ENCODE measurements around the gene RYR2. TPM values are rescaled to one million over a fixed set of nuclear protein-coding genes. Genes with fewer than 3 reads are reported as not detected.
A peak's percentile ranks its signal among the peaks of the same experiment; 100 is the strongest.
"Not testable (repeated sequence)": the region's sequence is repeated elsewhere in the genome, so short reads cannot be mapped to it uniquely, and the experiment has no call there.

RYR2 gene
- total and polyA plus RNA-seq, 2 experiments from 2014 or later, result not detected

DNA sequence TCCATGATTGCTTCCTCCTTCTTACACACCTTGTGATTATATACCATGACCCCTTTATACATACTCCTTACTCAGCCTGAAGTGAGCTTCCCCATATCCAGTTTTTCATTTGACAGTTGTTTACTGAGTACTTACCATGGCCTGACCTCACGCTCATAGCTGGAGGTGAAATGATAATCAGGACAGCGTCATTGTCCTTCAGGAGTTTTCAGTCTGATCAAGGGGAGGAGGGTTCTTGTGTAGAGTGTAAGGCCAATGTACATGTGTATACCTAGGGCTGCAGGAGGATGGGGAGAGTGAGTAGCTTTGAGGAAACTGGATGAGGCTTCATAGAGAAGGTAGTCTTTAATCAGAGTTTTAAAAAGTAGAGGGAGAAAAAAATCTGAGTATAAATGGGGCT lies 325.8 kb downstream of the RYR2 start:
- no peak for TF ChIP-seq EZH2 (IDR thresholded peaks at IDR 0.05; ENCODE audit: insufficient read depth, poor library complexity, severe bottlenecking)
- TF ChIP-seq EZH2phosphoT487 (IDR thresholded peaks at IDR 0.05; ENCODE audit: insufficient read depth, low read depth), result no peak
- in situ Hi-C loops (cut with MboI), result no loop called here
- H3F3A ChIP-seq (ENCODE audit: insufficient read depth), result no peaks in the 10 kb centered on the region
- no peak overlapping the region for H2AFZ ChIP-seq
- no peaks in the 10 kb centered on the region for H3K27me3 ChIP-seq (replicated peaks; ENCODE audit: insufficient read depth)
- H4K20me1 ChIP-seq (ENCODE audit: insufficient read depth), result no peaks in the 10 kb centered on the region
- H3K4me3 ChIP-seq, result no peak overlapping the region
- 31 to 38% methylated on average over 2 of the region's 2 CpGs for WGBS, 2 experiments (ENCODE audit: low coverage in 1 of 2, low lambda C conversion rate in 2 of 2, missing lambda C conversion rate in 2 of 2)
- no peak overlapping the region for H3K9ac ChIP-seq
- H3K36me3 ChIP-seq (ENCODE audit: low read depth), result no peaks in the 10 kb centered on the region
- no peak overlapping the region for H3K4me2 ChIP-seq (ENCODE audit: unreplicated experiment)
- no peaks in the 10 kb centered on the region for H3K9me3 ChIP-seq (ENCODE audit: low read depth)
- H3K4me1 ChIP-seq (ENCODE audit: insufficient read depth), result no peaks in the 10 kb centered on the region
- no peaks in the 10 kb centered on the region for H3K79me2 ChIP-seq (ENCODE audit: insufficient read depth)
- H3K27ac ChIP-seq, result no peak overlapping the region
- no peak for DNase-seq
- H3K9me2 ChIP-seq (ENCODE audit: insufficient read depth), result no peaks in the 10 kb centered on the region

DNA sequence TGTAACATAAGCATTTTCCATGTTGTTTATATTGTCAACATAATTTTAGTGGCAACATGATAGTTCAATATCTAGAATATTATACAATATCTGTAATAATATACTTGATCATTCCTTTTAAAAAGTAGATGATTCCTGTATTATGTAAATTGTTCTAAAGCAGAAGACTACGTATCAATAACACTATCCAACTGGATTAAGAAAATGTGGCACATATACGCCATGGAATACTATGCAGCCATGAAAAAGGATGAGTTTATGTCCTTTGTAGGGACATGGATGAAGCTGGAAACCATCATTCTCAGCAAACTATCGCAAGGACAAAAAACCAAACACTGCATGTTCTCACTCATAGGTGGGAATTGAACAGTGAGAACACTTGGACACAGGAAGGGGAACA lies 329.5 kb downstream of the RYR2 start:
- H3K9me3 ChIP-seq (ENCODE audit: low read depth); in situ Hi-C loops (cut with MboI); H3K4me2 ChIP-seq (ENCODE audit: unreplicated experiment); H3K79me2 ChIP-seq (ENCODE audit: insufficient read depth); H3K27me3 ChIP-seq (replicated peaks; ENCODE audit: insufficient read depth); H3F3A ChIP-seq (ENCODE audit: insufficient read depth); DNase-seq; H3K9me2 ChIP-seq (ENCODE audit: insufficient read depth); H3K4me1 ChIP-seq (ENCODE audit: insufficient read depth); H3K4me3 ChIP-seq; H3K27ac ChIP-seq; H4K20me1 ChIP-seq (ENCODE audit: insufficient read depth); H3K9ac ChIP-seq; H2AFZ ChIP-seq; H3K36me3 ChIP-seq (ENCODE audit: low read depth): not testable (repeated sequence)
- 27 to 30% methylated on average over 3 of the region's 3 CpGs for WGBS, 2 experiments (ENCODE audit: low coverage in 1 of 2, low lambda C conversion rate in 2 of 2, missing lambda C conversion rate in 2 of 2)

- H3K27me3 ChIP-seq (replicated peaks; ENCODE audit: insufficient read depth), result no peaks in the 10 kb centered on the region
- H3K79me2 ChIP-seq (ENCODE audit: insufficient read depth), result no peaks in the 10 kb centered on the region
- H3K9me3 ChIP-seq (ENCODE audit: low read depth), result no peaks in the 10 kb centered on the region
- peak overlapping the region; percentile 74 for H2AFZ ChIP-seq
- no peak for TF ChIP-seq EZH2 (IDR thresholded peaks at IDR 0.05; ENCODE audit: insufficient read depth, poor library complexity, severe bottlenecking)
- no peak for TF ChIP-seq EZH2phosphoT487 (IDR thresholded peaks at IDR 0.05; ENCODE audit: insufficient read depth, low read depth)
- H3K4me2 ChIP-seq (ENCODE audit: unreplicated experiment), result peak overlapping the region; percentile 58
- in situ Hi-C loops (cut with MboI), result loop anchor here (10.0 to 25.0 kb wide), 2 partner anchors 629 to 746 kb away; no protein-coding TSS in a partner anchor
- H3F3A ChIP-seq (ENCODE audit: insufficient read depth), result no peaks in the 10 kb centered on the region
- H3K36me3 ChIP-seq (ENCODE audit: low read depth), result no peaks in the 10 kb centered on the region
- H3K4me1 ChIP-seq (ENCODE audit: insufficient read depth), result no peaks in the 10 kb centered on the region; the same call in 1 of the 2 replicates
- no peaks in the 10 kb centered on the region for H4K20me1 ChIP-seq (ENCODE audit: insufficient read depth)
- no peaks in the 10 kb centered on the region for H3K9me2 ChIP-seq (ENCODE audit: insufficient read depth)
- 12 to 14% methylated on average over 3 of the region's 3 CpGs for WGBS, 2 experiments (ENCODE audit: low coverage in 1 of 2, low lambda C conversion rate in 2 of 2, missing lambda C conversion rate in 2 of 2)
- no peak overlapping the region for H3K27ac ChIP-seq
- DNase-seq, result peak; percentile 42
- peak overlapping the region; percentile 7; the same call in 1 of the 2 replicates for H3K4me3 ChIP-seq
- H3K9ac ChIP-seq, result no peak overlapping the region
Observed at GRCh38 chr1:237383791-237384190, 341.8 kb downstream of the RYR2 start.

GRCh38 chr1:237384213-237384612 lies 342.2 kb downstream of the RYR2 start:
- no peaks in the 10 kb centered on the region for H3K9me2 ChIP-seq (ENCODE audit: insufficient read depth)
- no peak for DNase-seq
- H3K27ac ChIP-seq, result no peak overlapping the region
- no peaks in the 10 kb centered on the region for H3K9me3 ChIP-seq (ENCODE audit: low read depth)
- H3F3A ChIP-seq (ENCODE audit: insufficient read depth), result no peaks in the 10 kb centered on the region
- H3K79me2 ChIP-seq (ENCODE audit: insufficient read depth), result no peaks in the 10 kb centered on the region
- H3K4me1 ChIP-seq (ENCODE audit: insufficient read depth), result no peaks in the 10 kb centered on the region; the same call in 1 of the 2 replicates
- H4K20me1 ChIP-seq (ENCODE audit: insufficient read depth), result no peaks in the 10 kb centered on the region
- peak overlapping the region; percentile 58 for H3K4me2 ChIP-seq (ENCODE audit: unreplicated experiment)
- TF ChIP-seq EZH2 (IDR thresholded peaks at IDR 0.05; ENCODE audit: insufficient read depth, poor library complexity, severe bottlenecking) (no peak), EZH2phosphoT487 (IDR thresholded peaks at IDR 0.05; ENCODE audit: insufficient read depth, low read depth) (no peak)
- H2AFZ ChIP-seq, result peak overlapping the region; percentile 74
- WGBS, 2 experiments (ENCODE audit: low coverage in 1 of 2, low lambda C conversion rate in 2 of 2, missing lambda C conversion rate in 2 of 2), result 36 to 40% methylated on average over 6 of the region's 6 CpGs
- H3K4me3 ChIP-seq, result 0 out of 2 replicates have a peak overlapping the region, but pooled peaks have one; percentile 7
- no peaks in the 10 kb centered on the region for H3K27me3 ChIP-seq (replicated peaks; ENCODE audit: insufficient read depth)
- no peak overlapping the region for H3K9ac ChIP-seq
- H3K36me3 ChIP-seq (ENCODE audit: low read depth), result no peaks in the 10 kb centered on the region
- in situ Hi-C loops (cut with MboI), result loop anchor here (10.0 to 25.0 kb wide), 2 partner anchors 629 to 747 kb away; no protein-coding TSS in a partner anchor
